ENCODE measurements around the gene PDLIM5. TPM values are rescaled to one million over a fixed set of nuclear protein-coding genes. Genes with fewer than 3 reads are reported as not detected.

PDLIM5 gene
- total RNA-seq, 1 donor from 2014 or later, result 66.1 TPM

GRCh38 chr4:94416335-94416734 lies 35.4 kb upstream of the PDLIM5 start:
- peaks cover 1% of the 10 kb centered on the region for H3K36me3 Mint-ChIP-seq (ENCODE audit: insufficient read depth)
- H3K9me3 Mint-ChIP-seq (ENCODE audit: low read depth), result peaks cover 5% of the 10 kb centered on the region
- DNase-seq (ENCODE audit: low spot score, unreplicated experiment), result no peak
- H3K27ac Mint-ChIP-seq, result no peak overlapping the region
- H3K27me3 Mint-ChIP-seq, result no peaks in the 10 kb centered on the region
- TF ChIP-seq, protein P1, sequence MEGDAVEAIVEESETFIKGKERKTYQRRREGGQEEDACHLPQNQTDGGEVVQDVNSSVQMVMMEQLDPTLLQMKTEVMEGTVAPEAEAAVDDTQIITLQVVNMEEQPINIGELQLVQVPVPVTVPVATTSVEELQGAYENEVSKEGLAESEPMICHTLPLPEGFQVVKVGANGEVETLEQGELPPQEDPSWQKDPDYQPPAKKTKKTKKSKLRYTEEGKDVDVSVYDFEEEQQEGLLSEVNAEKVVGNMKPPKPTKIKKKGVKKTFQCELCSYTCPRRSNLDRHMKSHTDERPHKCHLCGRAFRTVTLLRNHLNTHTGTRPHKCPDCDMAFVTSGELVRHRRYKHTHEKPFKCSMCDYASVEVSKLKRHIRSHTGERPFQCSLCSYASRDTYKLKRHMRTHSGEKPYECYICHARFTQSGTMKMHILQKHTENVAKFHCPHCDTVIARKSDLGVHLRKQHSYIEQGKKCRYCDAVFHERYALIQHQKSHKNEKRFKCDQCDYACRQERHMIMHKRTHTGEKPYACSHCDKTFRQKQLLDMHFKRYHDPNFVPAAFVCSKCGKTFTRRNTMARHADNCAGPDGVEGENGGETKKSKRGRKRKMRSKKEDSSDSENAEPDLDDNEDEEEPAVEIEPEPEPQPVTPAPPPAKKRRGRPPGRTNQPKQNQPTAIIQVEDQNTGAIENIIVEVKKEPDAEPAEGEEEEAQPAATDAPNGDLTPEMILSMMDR (IDR thresholded peaks at IDR 0.05; ENCODE audit: unreplicated experiment), result no peak
- no peak overlapping the region for H3K4me3 Mint-ChIP-seq (ENCODE audit: low read depth)
- peaks cover 20% of the 10 kb centered on the region for H3K4me1 Mint-ChIP-seq (ENCODE audit: low read depth)

- TF ChIP-seq, protein P1 (IDR thresholded peaks at IDR 0.05; ENCODE audit: unreplicated experiment), result no peak
- Mint-ChIP-seq H3K9me3 (ENCODE audit: low read depth) (peaks cover 5% of the 10 kb centered on the region), H3K27ac (no peak overlapping the region), H3K4me3 (ENCODE audit: low read depth) (no peak overlapping the region), H3K4me1 (ENCODE audit: low read depth) (peaks cover 20% of the 10 kb centered on the region), H3K36me3 (ENCODE audit: insufficient read depth) (peaks cover 1% of the 10 kb centered on the region), H3K27me3 (no peaks in the 10 kb centered on the region)
- DNase-seq (ENCODE audit: low spot score, unreplicated experiment), result no peak
Observed at GRCh38 chr4:94416981-94417380, 34.8 kb upstream of the PDLIM5 start.

DNA sequence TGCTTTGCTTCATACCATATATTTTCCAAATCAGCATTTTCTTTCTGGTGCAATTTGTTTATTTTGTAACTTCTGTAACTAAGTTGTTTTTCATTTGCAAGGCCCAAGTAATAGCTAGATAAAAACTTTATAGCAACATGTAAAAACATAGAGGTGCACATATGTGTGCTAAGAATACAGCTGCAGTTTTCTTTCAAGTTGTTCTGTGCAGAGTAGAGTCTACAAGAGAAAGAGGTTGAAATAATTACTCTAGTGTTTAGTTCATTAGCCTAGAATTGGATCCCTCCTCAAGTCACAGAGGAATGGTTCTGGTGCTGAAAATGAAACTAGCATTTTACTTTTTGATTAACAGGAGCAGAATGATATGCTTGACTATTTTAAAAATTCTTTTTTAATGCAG lies 32.2 kb upstream of the PDLIM5 start:
- TF ChIP-seq, protein P1 (IDR thresholded peaks at IDR 0.05; ENCODE audit: unreplicated experiment), result no peak
- H3K27ac Mint-ChIP-seq, result no peak overlapping the region
- H3K9me3 Mint-ChIP-seq (ENCODE audit: low read depth), result peaks cover 22% of the 10 kb centered on the region
- H3K4me1 Mint-ChIP-seq (ENCODE audit: low read depth), result peaks cover 11% of the 10 kb centered on the region
- no peak overlapping the region for H3K4me3 Mint-ChIP-seq (ENCODE audit: low read depth)
- DNase-seq (ENCODE audit: low spot score, unreplicated experiment), result no peak
- H3K36me3 Mint-ChIP-seq (ENCODE audit: insufficient read depth), result peaks cover 2% of the 10 kb centered on the region
- H3K27me3 Mint-ChIP-seq, result no peaks in the 10 kb centered on the region

GRCh38 chr4:94419956-94420355 lies 31.8 kb upstream of the PDLIM5 start:
- peaks cover 11% of the 10 kb centered on the region for H3K4me1 Mint-ChIP-seq (ENCODE audit: low read depth)
- no peak overlapping the region for H3K4me3 Mint-ChIP-seq (ENCODE audit: low read depth)
- H3K27me3 Mint-ChIP-seq, result no peaks in the 10 kb centered on the region
- peaks cover 26% of the 10 kb centered on the region for H3K9me3 Mint-ChIP-seq (ENCODE audit: low read depth)
- DNase-seq (ENCODE audit: low spot score, unreplicated experiment), result no peak
- H3K27ac Mint-ChIP-seq, result no peak overlapping the region
- H3K36me3 Mint-ChIP-seq (ENCODE audit: insufficient read depth), result peaks cover 2% of the 10 kb centered on the region
- TF ChIP-seq, protein P1 (IDR thresholded peaks at IDR 0.05; ENCODE audit: unreplicated experiment), result no peak

DNA sequence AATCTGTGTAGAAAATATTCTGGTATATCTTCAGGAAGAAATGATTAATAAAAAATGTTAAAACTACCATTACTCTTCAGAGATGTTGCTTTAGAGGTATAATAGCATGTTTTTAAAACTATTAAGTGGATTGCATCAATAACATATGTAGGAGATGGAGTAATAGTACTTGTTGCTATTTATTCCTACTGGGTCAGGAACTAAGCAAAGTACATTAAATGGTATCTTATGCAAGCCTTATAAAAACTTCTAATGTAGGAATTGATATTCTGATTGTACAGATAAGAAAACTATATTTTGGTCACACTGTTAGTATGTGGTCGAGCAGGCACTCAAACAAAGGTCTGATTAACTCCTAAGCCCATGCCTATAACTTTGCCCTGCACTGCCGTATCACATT lies 31.4 kb upstream of the PDLIM5 start:
- Mint-ChIP-seq H3K4me1 (ENCODE audit: low read depth) (peaks cover 11% of the 10 kb centered on the region), H3K27me3 (no peaks in the 10 kb centered on the region), H3K9me3 (ENCODE audit: low read depth) (peaks cover 26% of the 10 kb centered on the region), H3K36me3 (ENCODE audit: insufficient read depth) (peaks cover 3% of the 10 kb centered on the region), H3K27ac (no peak overlapping the region), H3K4me3 (ENCODE audit: low read depth) (no peak overlapping the region)
- DNase-seq (ENCODE audit: low spot score, unreplicated experiment), result no peak
- TF ChIP-seq, protein P1 (IDR thresholded peaks at IDR 0.05; ENCODE audit: unreplicated experiment), result no peak

Data from progenitor cell of endocrine pancreas (in vitro differentiated cells).